HG02885 (cell line): ENCODE data around the gene PABPN1.

Source experiments
- ATAC-seq: cut with Tn5 transposase; IDR thresholded peaks from one replicate; pipeline ENCODE4 v1.9.1; 2021; ENCODE audit warnings: mild to moderate bottlenecking; ENCODE audit not compliant: unreplicated experiment, poor library complexity

Gene PABPN1

DNA sequence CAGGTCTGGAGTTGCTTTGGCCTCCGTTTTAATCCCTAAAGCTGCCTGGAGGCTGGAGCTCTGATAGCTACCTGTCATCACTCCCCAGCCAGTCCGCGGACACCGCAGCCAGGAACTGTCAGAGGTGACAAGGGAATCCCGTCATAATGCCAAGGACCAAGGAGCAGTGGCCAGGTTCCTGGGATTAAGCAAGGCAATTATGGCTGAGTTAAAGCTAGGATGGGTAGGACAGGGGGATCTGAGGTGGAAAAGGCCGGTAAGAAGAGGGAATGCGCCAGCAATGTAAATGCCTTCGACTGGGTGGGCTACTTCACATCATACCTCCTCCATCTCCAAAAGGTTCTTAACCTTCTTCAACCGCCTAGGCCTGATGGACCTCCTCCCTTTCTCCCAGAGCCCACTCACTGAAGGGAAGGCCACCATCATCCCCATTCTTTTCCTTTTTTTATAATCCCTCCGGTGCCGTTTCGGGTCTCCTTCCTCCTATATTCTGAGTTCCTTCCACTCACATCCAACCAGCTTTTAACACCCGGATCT is 20.5 kb upstream of the PABPN1 start:
- ATAC-seq: no peak

DNA sequence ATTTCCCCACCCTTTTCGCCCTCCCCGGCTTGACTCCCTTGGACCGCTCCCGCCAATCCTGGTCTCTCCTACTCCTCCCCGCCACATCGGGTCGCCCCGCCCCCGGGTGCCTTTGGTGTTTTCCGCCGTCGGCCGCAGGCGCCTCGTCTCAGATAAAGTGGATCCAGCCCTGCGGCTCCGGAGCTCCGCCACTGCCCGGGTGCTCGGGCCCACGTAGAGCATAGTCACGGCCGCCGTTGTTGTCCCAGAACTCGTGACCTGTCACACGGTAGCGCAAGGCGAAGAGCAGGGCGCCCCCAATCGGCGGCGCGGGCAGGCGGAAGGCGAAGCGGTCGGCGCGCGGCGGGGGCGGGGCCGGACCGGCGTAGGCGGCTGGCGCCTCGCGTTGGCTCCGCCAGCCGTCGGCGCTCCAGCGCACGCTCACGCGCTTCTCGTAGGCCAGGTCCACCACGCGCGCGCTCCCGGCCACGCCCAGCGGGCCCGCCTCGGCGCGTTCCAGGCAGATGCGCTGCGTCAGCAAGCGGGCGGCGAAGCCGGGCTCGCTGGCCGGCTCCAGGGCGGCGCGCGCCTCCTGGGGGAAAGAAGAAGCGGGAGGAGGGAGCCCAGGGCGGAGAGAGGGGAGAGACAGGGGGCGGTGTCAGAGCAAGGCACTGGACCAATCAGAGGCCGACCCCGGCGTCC is 19.8 kb upstream of the PABPN1 start:
- peak; percentile 79 for ATAC-seq

DNA sequence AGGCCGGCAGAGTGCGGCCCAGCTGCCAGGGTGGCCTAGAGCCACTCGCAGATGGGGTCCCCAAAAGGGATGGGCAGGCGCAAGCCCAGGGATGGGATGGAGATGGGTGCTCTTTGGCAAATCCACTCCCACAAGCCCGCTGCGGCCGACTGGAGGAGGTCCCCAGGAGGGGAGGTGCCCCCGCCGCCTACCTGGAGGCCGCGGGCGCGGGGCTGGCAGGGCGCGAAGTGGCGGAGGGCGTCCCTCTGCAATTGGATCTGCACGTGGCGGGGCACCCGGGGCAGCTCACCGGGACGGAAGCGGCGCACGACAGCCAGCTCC is 19.3 kb upstream of the PABPN1 start:
- ATAC-seq: peak; percentile 8

DNA sequence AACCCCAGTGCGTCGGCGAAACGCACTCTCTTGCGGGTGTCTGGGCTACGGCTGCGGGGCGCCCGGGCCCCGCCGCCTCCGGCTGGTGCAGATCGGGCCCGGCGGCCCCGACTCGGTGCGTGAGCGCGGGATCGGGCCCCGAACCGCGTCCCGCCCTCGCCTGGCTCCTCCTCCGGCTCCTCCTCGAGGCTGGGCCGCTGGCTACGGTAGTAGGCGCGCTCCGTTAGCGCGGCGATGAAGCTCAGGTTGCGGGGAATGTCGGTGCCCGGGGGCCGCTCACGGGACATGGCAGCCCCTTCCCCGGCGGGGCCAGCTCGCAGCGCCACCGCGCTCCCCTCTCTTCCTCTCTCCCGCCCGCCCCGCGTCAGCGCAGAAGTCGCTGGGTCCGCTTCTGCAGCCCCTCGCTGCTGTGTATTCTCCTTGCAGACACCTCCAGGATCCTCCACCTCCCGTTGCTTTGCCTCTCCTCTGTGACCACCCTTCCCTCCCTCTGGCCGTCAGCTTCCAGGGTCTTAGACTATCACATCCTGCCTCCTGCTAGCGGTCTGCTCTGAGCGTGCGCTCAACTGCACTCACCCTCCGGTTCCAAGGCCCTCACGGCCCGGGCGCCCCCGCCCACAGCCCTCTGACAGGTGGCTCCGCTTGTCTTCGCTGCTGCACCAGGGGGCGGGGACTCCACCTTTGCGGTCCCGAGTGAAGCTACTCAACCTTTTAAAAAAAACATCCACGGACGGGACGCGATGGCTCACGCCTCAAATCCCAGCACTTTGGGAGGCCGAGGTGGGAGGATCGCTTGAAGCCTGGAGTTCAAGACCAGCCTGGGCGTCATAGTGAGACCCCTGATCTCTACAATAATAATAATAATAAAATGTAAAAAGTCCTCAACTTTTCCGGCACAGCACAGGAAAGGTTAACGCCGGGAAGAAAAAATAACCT is 18.7 kb upstream of the PABPN1 start, which contains the start of gene PPP1R3E:
Gene PPP1R3E (minus strand): TSS at position 570 of the 936 bp plus-strand sequence. CDS start 283 bp downstream, at position 287.
- peak; percentile 39 for ATAC-seq

DNA sequence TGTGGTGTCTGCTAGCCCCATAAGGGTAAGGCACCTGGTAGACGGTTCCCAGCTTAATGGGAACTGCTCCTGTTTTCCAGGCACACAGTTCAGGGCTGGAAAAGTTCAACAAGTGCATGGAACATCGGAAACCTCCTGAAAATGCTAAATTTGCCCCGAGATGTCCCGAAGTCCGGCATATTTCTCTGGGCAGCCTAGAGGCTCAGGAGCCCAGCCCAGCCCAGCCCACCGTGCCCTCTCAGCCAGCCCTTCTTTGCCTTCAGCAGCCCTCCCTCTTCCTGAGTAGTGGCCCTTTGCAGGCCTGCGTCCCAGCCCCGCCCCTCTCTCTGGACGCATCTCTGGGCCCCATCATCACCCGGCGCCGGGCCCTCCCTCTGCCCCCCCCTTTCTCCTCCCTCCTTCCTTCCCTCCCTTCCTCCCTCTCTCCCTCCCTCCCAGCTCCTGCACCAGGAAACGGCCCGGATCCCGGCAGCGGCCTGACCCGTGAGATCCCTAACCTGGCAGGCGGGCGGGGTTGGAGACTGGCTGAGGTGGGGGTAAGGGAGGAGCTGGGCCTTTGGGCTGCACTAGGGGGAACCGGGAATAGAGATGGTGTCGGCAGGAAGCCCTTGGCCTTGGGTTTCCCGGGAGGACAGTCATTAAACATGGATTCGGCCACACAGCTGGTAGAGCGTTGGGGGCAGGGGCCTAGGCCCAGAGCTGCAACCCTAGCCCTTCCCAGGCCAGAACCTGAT is 14.7 kb upstream of the PABPN1 start, which contains the start of gene BCL2L2:
Gene BCL2L2 (plus strand): TSS at position 422 of the 734 bp plus-strand sequence. CDS start 935 bp downstream, outside the sequence.
- peak; percentile 29 for ATAC-seq

DNA sequence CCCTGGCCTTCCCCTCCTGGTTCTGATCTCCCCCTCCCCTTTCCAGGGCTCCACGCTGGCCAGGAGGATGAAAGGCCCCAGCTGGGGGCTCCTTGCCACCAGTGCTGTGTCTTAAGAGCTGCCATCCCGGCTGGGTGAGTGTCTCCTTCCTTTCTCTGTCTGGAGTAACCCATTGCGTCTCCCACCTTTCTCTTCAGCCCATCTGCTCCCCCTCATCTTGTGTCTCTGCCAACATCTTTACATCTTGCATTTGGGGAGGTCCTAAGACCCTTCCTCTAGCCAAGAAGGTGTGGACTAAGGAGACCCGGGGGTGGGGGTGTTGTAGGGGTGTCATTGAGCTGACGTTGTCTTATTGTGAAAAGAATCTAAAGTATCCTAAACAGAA is 14.1 kb upstream of the PABPN1 start:
- ATAC-seq: no peak

DNA sequence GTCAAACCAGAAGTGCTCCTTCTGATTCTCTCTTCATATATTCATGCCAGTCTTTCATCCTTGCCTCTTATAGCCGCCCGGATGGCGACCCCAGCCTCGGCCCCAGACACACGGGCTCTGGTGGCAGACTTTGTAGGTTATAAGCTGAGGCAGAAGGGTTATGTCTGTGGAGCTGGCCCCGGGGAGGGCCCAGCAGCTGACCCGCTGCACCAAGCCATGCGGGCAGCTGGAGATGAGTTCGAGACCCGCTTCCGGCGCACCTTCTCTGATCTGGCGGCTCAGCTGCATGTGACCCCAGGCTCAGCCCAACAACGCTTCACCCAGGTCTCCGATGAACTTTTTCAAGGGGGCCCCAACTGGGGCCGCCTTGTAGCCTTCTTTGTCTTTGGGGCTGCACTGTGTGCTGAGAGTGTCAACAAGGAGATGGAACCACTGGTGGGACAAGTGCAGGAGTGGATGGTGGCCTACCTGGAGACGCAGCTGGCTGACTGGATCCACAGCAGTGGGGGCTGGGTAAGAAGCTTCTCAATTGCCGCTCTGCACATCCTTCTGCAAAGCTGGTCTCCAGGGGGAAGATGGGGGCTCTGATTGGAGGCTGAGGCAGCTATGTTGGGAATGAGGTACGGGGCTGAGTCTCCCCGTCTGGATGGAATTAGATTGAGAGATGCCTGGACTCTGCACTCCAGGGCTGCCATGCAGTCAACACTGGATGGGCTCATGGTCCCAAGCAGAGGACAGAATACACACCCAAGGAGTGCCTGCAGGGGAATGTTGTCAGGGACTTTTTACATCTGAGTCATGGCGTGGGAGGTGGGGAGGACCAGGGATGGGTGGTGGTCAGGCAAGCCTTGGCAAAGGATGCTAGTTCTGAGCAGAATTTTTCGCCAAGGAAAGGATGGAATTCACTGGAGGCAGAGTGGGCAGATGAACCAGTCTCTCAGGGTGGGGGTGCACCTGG is 13.3 kb upstream of the PABPN1 start:
- no peak for ATAC-seq

DNA sequence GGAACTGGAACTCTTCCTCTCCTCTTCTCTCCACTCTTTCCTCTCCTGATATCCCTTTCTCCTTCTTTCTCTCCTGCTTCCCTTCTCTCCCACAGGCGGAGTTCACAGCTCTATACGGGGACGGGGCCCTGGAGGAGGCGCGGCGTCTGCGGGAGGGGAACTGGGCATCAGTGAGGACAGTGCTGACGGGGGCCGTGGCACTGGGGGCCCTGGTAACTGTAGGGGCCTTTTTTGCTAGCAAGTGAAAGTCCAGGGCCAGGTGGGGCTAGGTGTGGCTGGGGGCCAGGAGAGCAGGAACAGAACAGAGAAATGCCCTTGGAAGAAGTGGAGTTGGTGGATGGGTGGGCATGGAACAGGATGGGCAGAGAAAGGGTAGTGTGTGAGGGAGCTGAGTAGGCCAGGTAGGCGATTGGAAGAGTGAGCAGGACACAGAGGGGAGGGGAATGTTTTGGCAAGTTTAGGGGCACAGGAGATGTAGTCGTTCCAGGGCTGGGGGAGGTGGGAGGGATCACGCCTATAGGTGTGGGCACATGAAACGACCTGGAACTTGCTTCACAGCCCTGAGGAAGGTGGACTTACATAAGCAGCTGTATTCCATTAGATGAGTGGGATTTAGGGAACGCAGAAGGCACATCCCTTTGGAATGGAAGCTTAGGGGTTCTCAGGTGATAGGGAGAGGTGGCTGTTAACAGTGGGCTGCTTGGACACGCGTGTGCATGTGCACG is 12.4 kb upstream of the PABPN1 start:
- ATAC-seq: no peak

DNA sequence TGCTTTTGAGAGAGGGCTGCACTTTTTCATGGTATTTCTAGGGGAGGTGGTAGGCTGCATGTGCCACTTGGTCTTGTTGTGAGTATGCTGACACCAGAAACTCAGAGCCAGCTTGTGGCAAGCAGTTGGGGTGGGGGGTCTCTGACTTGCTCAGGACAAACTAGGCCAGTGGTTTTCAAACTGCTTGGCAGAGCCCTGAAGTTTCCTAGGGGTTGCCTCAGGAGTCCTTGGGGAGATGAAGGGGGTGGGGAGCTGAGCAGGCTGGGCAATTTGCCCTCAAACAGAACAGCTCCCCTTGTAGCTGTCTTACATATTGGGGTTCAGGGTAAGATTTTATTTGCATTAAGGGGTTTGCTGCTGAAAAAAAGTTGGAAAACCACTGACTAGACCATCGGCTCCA is 10.7 kb upstream of the PABPN1 start:
- no peak for ATAC-seq

DNA sequence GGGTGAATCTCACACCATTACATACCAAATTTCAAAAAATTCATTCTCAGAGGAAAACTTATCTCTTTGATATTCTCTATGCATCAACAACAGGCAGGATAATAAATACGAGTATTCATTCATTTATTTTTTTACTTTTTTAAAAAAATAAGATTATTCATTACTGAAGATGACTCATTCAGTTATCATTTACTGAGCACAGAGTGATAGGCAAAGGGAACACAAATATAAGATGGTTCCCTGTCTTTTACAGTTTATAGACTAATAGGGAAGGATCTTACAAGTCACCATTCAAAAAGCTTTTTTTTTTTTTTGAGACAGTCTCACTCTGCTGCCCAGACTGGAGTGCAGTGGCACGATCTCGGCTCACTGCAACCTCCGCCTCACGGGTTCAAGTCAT is 5.0 kb upstream of the PABPN1 start:
- no peak for ATAC-seq

DNA sequence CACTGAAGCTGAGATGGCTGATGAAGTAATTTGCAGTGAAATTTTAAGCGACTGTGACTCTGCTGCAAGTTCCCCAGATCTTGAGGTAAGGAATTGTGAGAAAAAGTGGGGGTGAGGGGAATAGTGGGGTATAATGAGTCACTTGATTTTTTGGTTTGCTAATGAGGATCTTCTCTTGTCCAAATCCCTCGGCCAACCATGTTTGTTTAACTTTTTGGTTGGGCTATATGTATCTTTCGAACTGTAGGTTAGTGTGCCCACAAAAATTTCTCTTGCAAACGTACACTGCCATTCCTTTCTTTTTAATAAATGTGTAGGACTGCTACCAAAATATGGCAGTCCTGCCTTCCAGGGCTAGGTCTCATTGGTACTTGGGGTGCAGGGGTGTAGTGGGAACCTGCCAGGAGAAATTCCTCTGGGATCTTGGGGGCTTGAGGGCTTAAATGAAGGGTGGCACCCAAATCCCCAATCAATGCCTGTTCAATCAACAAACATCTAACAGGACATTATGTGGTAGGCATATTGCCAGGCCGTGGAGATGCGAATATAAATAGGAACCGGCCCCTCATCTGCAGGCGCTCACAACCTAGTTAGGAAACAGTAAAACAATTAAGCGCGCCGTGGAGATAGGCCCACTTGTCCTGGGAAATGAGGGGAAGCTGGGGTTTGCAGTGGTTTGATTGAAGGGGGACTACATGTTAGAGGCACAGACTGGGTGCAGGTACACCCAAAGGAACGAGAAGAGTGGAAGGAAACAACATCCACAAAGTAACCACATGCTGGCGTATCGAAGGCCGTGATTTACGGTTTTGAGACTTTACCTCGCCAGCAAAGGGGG is 1.3 kb upstream of the PABPN1 start:
- ATAC-seq: no peak

DNA sequence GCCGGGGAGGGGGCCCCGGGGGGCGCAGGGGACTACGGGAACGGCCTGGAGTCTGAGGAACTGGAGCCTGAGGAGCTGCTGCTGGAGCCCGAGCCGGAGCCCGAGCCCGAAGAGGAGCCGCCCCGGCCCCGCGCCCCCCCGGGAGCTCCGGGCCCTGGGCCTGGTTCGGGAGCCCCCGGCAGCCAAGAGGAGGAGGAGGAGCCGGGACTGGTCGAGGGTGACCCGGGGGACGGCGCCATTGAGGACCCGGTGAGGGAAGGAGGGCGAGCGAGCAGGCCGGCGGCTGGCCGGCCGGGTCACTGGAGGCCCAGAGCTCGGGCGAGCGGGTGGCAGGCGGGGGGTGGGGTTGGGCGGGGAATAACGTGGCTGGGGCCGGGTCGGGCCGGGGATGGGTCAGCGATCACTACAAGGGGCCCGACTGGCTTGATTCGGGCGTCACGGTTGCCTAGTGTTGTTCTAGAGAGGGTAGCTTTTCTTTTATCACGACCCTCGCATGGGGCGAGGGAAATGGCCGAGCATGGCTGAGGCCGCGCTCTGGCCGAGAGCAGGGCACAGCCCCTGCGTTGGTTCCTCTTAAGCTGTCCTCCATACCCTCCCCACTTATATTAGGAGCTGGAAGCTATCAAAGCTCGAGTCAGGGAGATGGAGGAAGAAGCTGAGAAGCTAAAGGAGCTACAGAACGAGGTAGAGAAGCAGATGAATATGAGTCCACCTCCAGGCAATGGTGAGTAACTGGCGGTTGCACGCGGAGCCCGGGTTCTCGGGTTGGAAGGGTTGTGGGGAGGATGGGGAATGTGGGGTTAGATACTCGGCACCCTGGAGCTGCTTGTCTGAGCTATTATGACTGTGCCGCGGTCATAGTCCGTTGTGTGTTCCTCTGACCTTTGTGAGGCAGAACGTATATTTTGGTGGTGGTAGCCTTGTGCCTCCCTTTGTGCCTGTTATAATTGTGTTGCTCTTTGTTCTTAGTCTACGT is 603 bp downstream of the PABPN1 start:
- peak; percentile 10 for ATAC-seq

DNA sequence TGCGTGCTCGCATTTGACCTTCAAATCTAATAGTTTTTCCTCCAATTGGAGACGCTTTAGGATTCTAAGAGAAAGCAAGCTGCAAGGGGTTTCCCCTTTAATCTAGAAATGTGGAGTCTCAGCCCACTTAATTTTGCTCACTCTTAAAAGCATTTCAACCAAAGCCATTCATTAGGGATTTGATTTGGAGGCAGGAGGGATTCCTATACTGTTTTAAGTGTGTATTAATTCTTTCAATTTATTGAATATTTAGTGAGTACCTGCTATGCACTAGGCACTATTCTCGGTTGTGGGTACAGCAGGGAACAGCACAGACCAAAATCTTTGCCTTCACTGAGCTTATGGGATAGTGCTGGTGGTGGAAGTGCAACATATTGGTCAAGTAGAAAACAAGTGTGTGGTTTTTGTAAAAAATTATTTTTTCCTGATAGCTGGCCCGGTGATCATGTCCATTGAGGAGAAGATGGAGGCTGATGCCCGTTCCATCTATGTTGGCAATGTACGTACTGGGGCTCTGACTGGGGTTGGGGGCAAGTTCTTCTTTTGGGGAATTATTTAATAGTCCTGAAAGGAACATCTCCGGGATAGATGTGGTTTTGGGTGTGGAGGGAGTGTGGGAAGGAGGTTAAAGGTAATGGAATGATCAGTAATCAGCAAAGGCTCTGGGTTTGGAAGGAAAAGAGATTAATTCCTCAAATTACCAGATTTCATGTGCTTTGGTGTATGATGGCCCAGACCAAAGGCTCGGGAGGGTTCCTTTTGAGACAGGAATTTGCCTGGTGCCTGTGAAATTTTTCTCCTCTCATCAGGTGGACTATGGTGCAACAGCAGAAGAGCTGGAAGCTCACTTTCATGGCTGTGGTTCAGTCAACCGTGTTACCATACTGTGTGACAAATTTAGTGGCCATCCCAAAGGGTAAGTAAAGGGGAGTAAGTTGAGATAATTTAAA is 1.6 kb downstream of the PABPN1 start:
- ATAC-seq: no peak

DNA sequence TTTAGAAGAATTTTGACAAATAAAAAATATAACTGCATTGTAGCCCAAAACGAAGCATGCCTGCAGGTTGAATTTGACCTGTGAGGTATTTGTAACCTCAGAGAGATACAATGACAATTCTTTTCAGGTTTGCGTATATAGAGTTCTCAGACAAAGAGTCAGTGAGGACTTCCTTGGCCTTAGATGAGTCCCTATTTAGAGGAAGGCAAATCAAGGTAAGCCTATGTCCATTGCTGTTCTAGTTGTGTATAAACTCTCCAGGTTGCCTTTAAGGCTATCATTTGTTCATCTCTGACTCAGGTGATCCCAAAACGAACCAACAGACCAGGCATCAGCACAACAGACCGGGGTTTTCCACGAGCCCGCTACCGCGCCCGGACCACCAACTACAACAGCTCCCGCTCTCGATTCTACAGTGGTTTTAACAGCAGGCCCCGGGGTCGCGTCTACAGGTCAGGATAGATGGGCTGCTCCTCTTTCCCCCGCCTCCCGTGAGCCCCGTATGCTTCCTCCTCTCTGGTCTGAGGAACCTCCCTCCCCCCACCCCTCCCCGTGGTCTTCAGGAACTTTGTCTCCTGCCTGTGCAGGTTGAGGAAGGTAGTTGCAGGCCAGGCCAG is 2.7 kb downstream of the PABPN1 start:
- ATAC-seq: no peak

DNA sequence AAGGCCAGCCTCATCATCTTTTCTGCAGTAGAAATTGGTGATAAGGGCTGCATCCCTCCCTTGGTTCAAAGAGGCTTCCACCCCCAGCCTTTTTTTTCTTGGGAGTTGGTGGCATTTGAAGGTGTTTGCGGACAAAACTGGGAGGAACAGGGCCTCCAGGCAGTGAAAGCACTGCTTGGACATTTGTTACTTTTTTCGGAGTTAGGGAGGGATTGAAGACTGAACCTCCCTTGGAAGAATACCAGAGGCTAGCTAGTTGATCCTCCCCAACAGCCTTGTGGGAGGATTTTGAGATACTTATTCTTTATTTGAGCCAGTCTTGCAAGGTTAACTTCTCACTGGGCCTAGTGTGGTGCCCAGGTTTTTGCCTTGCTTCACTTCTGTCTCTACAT is 3.2 kb downstream of the PABPN1 start:
- ATAC-seq: no peak
